Measurements from ENCODE around the gene ZNF106.

GRCh38 chr15:42503825-42504224 is 12.9 kb upstream of the ZNF106 start:
- TF ChIP-seq CTCF (IDR thresholded peaks at IDR 0.05) (no peak), EP300 (IDR thresholded peaks at IDR 0.05) (no peak), POLR2AphosphoS5 (IDR thresholded peaks at IDR 0.05) (no peak), POLR2A (IDR thresholded peaks at IDR 0.05) (no peak)

Measured in sigmoid colon (tissue), 4 donors.